Stimulated activated CD8-positive, alpha-beta memory T cell treated with anti-CD3 and anti-CD28 coated beads, Interleukin-2, amount 100 ng/mL, for 48 hours (primary cell): ENCODE measurements around the gene TGIF1.

Experiments
- DNase-seq, 2 donors: peaks; one replicate each; pipeline ENCODE4 v3.0.0-alpha.2; 2020; ENCODE audit warnings: low read depth in 2 of 2

Gene TGIF1

GRCh38 chr18:3482258-3482657 lies 32.3 kb downstream of the TGIF1 start:
- no peak for DNase-seq

GRCh38 chr18:3485153-3486149 lies 35.5 kb downstream of the TGIF1 start:
- DNase-seq: no peak

GRCh38 chr18:3486512-3486911 lies 36.5 kb downstream of the TGIF1 start:
- no peak for DNase-seq

GRCh38 chr18:3489462-3489861 lies 39.5 kb downstream of the TGIF1 start:
- no peak for DNase-seq

- no peak for DNase-seq
Observed at GRCh38 chr18:3491981-3492555, 42.1 kb downstream of the TGIF1 start.

- DNase-seq: no peak
Observed at GRCh38 chr18:3492721-3493120, 42.7 kb downstream of the TGIF1 start.

GRCh38 chr18:3493501-3494244 lies 43.7 kb downstream of the TGIF1 start:
- DNase-seq: no peak

GRCh38 chr18:3494245-3494526 lies 44.2 kb downstream of the TGIF1 start:
- no peak for DNase-seq

GRCh38 chr18:3494569-3494968 lies 44.6 kb downstream of the TGIF1 start:
- no peak for DNase-seq

GRCh38 chr18:3495691-3496430 lies 45.9 kb downstream of the TGIF1 start:
- DNase-seq: no peak

- peak; percentile 2 to 11 for DNase-seq
Observed at GRCh38 chr18:3498698-3499471, 48.9 kb downstream of the TGIF1 start.

- DNase-seq: no peak
Observed at GRCh38 chr18:3499501-3499900, 49.5 kb downstream of the TGIF1 start.

GRCh38 chr18:3500016-3500415 lies 50.0 kb downstream of the TGIF1 start:
- no peak for DNase-seq

GRCh38 chr18:3502650-3503049 lies 52.7 kb downstream of the TGIF1 start:
- DNase-seq: no peak

GRCh38 chr18:3504637-3505036 lies 54.7 kb downstream of the TGIF1 start:
- DNase-seq: no peak

GRCh38 chr18:3508576-3509549 lies 58.9 kb downstream of the TGIF1 start:
- no peak for DNase-seq
